ENCODE data around the gene C20orf202. TPM values are rescaled to one million over a fixed set of nuclear protein-coding genes. Genes with fewer than 3 reads are reported as not detected.
"Not testable (repeated sequence)": the region's sequence is repeated elsewhere in the genome, so short reads cannot be mapped to it uniquely, and the experiment has no call there.

The C20orf202 gene
- total RNA-seq, 1 donor from 2014 or later: not detected

DNA sequence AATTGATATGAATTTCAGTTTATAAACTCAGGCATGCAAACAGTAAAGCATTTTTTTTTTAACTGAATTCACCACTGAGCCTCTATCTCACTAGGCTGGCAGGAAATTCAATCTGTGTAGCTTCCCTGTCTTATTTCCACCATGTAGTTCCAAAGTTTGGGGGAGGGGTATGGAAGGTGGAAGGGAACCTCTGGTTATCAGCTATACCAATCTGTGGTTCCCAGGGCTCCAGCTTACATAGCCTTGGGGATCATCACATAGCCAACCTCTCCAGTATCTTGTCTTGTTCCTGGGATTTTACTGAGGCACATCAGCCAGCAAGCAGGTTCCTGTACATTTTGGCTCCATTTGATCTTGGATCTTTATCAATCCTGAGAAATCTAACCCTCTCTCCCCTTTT, 38.2 kb downstream of the C20orf202 start:
- DNase-seq (ENCODE audit: low spot score) (no peak), ATAC-seq (no peak)

DNA sequence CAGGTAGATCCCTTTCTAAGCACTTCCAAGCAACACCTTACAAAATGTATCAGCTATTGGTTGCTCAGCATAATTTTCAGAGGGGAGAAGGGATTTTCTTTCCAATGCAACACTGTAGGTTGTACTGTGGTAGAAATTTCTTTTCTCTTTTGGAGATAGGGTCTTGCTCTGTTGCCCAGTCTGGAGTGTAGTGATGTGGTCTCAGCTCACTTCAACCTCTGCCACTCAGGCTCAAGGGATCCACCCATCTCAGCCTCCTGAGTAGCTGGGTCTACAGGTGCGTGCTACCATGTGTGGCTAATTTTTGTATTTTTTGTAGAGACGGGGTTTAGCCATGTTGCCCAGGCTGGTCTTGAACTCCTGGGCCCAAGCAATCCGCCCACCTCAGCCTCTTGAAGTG, 38.8 kb downstream of the C20orf202 start:
- ATAC-seq (no peak), DNase-seq (ENCODE audit: low spot score) (no peak)

DNA sequence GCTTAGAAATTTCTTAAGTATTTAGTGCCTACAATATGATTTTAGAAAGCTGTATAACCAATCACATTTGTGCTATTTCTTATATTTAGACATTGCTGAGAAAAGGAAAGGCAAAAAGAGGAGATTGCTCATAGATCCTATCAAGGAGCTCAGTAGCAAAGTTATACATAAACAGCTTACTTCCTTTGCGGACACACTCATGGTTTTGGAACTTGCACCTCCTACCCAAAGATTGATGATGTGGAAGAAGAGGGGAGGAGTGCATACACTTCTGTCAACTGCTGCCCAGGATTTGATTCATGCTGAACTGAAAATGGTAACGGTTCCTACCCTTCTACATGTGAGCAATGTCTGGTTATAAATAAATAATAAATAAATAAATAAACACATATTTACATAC, 39.3 kb downstream of the C20orf202 start:
- no peak for DNase-seq (ENCODE audit: low spot score)
- no peak for ATAC-seq

DNA sequence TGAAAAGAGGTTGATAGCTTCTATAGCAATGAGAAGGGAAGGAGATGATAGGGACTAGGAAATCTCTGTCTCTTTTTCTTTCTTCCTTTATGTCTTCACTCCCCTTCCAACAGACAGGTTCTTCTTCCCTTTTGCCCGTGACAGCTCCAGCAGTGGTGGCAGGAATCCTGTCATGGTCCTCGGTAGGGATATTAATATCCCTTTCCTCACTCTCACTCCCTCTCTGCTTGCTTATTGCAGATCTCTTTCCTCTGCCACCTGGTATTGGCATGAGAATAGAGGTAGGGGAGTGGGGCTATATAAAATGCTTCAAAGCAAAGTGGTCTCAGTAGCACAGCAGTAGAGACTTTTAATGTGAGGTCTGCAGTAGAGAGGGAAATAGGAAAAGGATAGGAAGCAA, 42.3 kb downstream of the C20orf202 start:
- ATAC-seq (no peak), DNase-seq (ENCODE audit: low spot score) (no peak)

DNA sequence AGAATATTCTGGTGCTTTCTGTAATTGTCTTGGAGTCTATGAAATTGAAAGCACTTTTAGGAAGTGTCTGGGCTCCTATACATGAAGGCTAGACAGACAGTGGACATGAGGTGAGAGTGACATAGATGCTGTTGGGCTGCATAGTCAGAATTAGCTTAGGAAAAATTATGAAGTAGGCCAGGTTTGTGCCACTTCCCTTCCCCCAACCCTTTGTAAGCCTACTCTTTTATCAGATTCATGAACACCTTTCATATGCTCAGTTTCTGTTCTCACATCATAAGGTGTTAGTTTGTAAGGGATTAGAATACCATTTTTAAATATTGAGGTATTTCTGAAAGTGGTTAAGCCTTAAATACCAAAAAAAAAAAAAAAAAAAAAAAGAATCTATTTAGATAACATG, 44.4 kb downstream of the C20orf202 start:
- ATAC-seq (no peak), DNase-seq (ENCODE audit: low spot score) (no peak)

DNA sequence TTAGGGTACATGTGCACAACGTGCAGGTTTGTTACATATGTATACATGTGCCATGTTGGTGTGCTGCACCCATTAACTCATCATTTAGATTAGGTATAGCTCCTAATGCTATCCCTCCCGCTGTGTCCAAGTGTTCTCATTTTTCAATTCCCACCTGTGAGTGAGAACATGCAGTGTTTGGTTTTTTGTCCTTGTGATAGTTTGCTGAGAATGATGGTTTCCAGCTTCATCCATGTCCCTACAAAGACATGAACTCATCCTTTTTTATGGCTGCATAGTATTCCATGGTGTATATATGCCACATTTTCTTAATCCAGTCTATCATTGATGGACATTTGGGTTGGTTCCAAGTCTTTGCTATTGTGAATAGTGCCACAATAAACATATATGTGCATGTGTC, 47.0 kb downstream of the C20orf202 start:
- not testable (repeated sequence) for ATAC-seq

DNA sequence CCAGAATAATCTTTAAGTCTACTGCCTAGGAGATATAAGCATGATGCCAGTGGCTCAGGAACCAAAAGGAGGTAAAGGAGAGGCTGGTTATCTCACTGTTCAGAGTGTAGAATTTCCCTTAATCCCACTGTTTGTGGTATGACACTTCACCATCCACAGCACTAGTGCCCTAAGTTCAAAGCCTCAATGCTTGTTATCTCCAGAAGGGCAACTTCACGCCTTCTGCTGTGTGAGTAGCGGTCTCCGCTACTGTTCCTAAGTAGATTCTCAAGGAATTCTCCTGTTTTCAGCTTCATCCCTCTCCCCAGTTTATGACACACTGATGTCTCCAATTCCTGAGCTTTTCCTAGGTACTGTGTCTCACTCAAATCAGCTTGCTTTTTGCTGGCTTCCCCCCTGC, 49.2 kb downstream of the C20orf202 start:
- no peak for ATAC-seq
- DNase-seq (ENCODE audit: low spot score): no peak

More for the DNA sequence above, 47.0 kb downstream of the C20orf202 start:
- DNase-seq (ENCODE audit: low spot score): not testable (repeated sequence)

DNA sequence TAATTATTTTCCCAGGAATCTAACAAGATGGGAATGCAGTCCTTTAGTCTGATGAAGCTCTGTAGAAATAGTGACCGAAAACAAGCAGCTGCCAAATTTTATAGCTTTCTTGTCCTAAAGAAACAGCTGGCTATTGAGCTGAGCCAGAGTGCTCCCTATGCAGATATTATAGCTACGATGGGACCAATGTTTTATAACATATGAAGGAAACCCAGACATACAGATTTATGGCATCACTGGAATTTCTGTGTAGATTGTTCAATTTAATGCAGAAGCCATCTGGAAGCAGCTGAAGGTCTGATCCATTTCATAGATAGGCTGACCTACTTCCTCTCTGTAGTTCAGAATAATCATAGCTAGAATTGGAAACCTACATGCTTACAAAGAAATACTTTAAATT, 51.0 kb downstream of the C20orf202 start:
- DNase-seq (ENCODE audit: low spot score) (no peak), ATAC-seq (no peak)

DNA sequence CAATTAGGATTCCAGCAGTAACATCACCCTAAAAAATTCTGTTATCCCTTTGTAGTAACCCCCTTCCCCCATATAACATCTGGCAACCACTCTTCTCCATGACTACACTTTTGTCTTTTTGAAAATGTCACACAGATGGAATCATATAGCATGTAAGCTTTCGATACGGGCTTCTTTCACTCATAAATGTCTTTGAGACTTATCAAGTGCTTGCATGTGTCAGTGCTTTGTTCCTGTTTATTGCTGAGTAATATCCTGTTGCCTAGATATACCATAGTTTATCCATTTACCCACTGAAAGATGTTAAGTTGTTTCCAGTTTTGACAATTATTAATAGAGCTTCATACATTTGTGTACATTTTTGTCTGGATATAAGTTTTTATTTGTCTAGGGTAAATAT, 52.4 kb downstream of the C20orf202 start:
- ATAC-seq (no peak), DNase-seq (ENCODE audit: low spot score) (no peak)

Other genes with a start within 250 kb of the C20orf202 start
- not detected for gene RSPO4, start 201.1 kb upstream of the C20orf202 start, total RNA-seq
- gene PSMF1, start 84.9 kb upstream of the C20orf202 start, total RNA-seq: 99.7 TPM
- gene TMEM74B, start 18.5 kb upstream of the C20orf202 start, total RNA-seq: 1.2 TPM
- gene RAD21L1, start 22.6 kb downstream of the C20orf202 start, total RNA-seq: not detected
- 0.20 TPM for gene SNPH, start 62.8 kb downstream of the C20orf202 start, total RNA-seq
- 6.4 TPM for gene SDCBP2, start 125.7 kb downstream of the C20orf202 start, total RNA-seq
- 61.5 TPM for gene FKBP1A, start 189.6 kb downstream of the C20orf202 start, total RNA-seq